ENCODE results near the gene HDAC1. TPM values are rescaled to one million over a fixed set of nuclear protein-coding genes. Genes with fewer than 3 reads are reported as not detected.

The HDAC1 gene
- total RNA-seq, 2 donors from 2014 or later, result 34.8 to 34.9 TPM

Other genes with a start within 250 kb of the HDAC1 start
- gene TMEM39B, start 219.1 kb upstream of the HDAC1 start, total RNA-seq, result 1 to 10 TPM; 8.2 to 9.5 TPM
- gene KPNA6, start 184.0 kb upstream of the HDAC1 start, total RNA-seq, result 10 to 100 TPM; 59.3 to 73.3 TPM
- 10 to 100 TPM; 20.3 to 35.6 TPM for gene TXLNA, start 112.4 kb upstream of the HDAC1 start, total RNA-seq
- gene CCDC28B, start 91.5 kb upstream of the HDAC1 start, total RNA-seq, result 10 to 100 TPM in 1 of 2 donors, 1 to 10 TPM in 1; 7.5 to 13.8 TPM
- gene IQCC, start 86.4 kb upstream of the HDAC1 start, total RNA-seq, result under 1 TPM; 0.76 to 0.97 TPM
- not detected for gene DCDC2B, start 83.0 kb upstream of the HDAC1 start, total RNA-seq
- 1 to 10 TPM; 8.8 to 9.9 TPM for gene TMEM234, start 69.7 kb upstream of the HDAC1 start, total RNA-seq
- 100 to 1,000 TPM in 1 of 2 donors, 10 to 100 TPM in 1; 95.1 to 110 TPM for gene EIF3I, start 69.7 kb upstream of the HDAC1 start, total RNA-seq
- 1 to 10 TPM; 5.5 to 9.8 TPM for gene FAM167B, start 44.9 kb upstream of the HDAC1 start, total RNA-seq
- 1 to 10 TPM; 1.2 to 2.6 TPM for gene LCK, start 40.8 kb upstream of the HDAC1 start, total RNA-seq
- 10 to 100 TPM; 34.5 to 53.9 TPM for gene MARCKSL1, start 44.1 kb downstream of the HDAC1 start, total RNA-seq
- gene FAM229A, start 70.4 kb downstream of the HDAC1 start, total RNA-seq, result 1 to 10 TPM; 1.8 to 2.6 TPM
- under 1 TPM; 0.44 to 0.79 TPM for gene TSSK3, start 70.5 kb downstream of the HDAC1 start, total RNA-seq
- 10 to 100 TPM; 42.2 to 43.8 TPM for gene BSDC1, start 102.4 kb downstream of the HDAC1 start, total RNA-seq
- under 1 TPM in 1 of 2 donors, not detected in 1; 0.03 TPM for gene ZBTB8B, start 173.0 kb downstream of the HDAC1 start, total RNA-seq
- gene ZBTB8A, start 247.3 kb downstream of the HDAC1 start, total RNA-seq, result 1 to 10 TPM; 3.0 to 4.7 TPM